ENCODE measurements around the gene ZNF292.

DNA sequence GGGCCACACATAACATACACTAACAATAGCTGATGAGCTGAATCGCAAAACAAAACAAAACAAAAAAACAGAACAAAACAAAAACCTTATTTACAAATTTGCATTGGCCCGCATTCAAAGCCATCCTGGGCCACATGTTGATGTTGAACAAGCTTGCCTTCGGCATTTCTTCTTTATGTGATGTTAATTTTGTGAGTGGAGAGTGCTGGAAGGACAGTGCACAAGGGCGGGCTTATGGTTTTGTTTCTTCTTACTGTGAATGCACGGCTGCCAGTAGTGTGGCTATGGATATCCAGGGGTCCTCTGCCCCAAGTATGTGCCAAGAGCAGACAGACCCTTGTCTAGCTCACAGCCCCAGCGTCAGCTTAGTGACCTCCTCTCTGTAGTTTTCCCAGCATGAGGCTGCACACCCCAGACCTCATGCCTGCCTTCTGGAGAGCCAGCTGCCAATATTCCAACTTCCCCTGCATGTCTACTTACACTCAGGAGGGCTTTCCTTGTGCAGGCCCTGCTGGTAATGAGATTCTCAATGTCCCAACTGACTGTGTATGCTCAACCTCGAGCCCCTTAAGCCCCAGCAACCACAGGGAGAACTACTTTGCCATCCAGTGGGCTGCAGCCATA, 24.9 kb downstream of the ZNF292 start:
- TF ChIP-seq BHLHE40 (IDR thresholded peaks at IDR 0.05; ENCODE audit: borderline replicate concordance) (no peak), SUZ12 (IDR thresholded peaks at IDR 0.05) (no peak), TARDBP (IDR thresholded peaks at IDR 0.05) (no peak), FOXK2 (IDR thresholded peaks at IDR 0.05) (no peak), ZNF384 (IDR thresholded peaks at IDR 0.05) (no peak)

Measured in HEK293T (cell line).